Measurements from ENCODE around the gene IL10RB. TPM values are rescaled to one million over a fixed set of nuclear protein-coding genes. Genes with fewer than 3 reads are reported as not detected.
"Not testable (repeated sequence)": the region's sequence is repeated elsewhere in the genome, so short reads cannot be mapped to it uniquely, and the experiment has no call there.

The IL10RB gene
- total RNA-seq, 4 donors from 2014 or later: 33.5 to 58.3 (median 39.1) TPM

- no peak for TF ChIP-seq CTCF (IDR thresholded peaks at IDR 0.05)
- no peak for ATAC-seq (ENCODE audit: low FRiP score)
Measured at GRCh38 chr21:33241846-33242245, 24.3 kb upstream of the IL10RB start.

GRCh38 chr21:33242846-33243245 lies 23.3 kb upstream of the IL10RB start:
- not testable (repeated sequence) for ATAC-seq (ENCODE audit: low FRiP score); DNase-seq (ENCODE audit: low spot score)

More at GRCh38 chr21:33241846-33242245, 24.3 kb upstream of the IL10RB start:
- no peak for DNase-seq (ENCODE audit: low spot score)

GRCh38 chr21:33244082-33244778 lies 21.9 kb upstream of the IL10RB start:
- no peak for DNase-seq (ENCODE audit: low spot score)
- ATAC-seq (ENCODE audit: low FRiP score): no peak
- TF ChIP-seq CTCF (IDR thresholded peaks at IDR 0.05): no peak

- TF ChIP-seq CTCF (IDR thresholded peaks at IDR 0.05): no peak
- no peak for DNase-seq (ENCODE audit: low spot score)
- no peak for ATAC-seq (ENCODE audit: low FRiP score)
Measured at GRCh38 chr21:33244779-33245105, 21.4 kb upstream of the IL10RB start.

GRCh38 chr21:33245289-33245918 lies 20.8 kb upstream of the IL10RB start:
- DNase-seq (ENCODE audit: low spot score) (no peak), ATAC-seq (ENCODE audit: low FRiP score) (no peak)
- no peak for TF ChIP-seq CTCF (IDR thresholded peaks at IDR 0.05)

- no peak for DNase-seq (ENCODE audit: low spot score)
- TF ChIP-seq CTCF (IDR thresholded peaks at IDR 0.05): no peak
- ATAC-seq (ENCODE audit: low FRiP score): no peak
Measured at GRCh38 chr21:33246506-33246905, 19.7 kb upstream of the IL10RB start.

- TF ChIP-seq CTCF (IDR thresholded peaks at IDR 0.05): no peak
- no peak for DNase-seq (ENCODE audit: low spot score)
- no peak for ATAC-seq (ENCODE audit: low FRiP score)
Measured at GRCh38 chr21:33246963-33247362, 19.2 kb upstream of the IL10RB start.

Measured in omental fat pad (tissue), 4 donors.